Gastroesophageal sphincter (tissue), 3 donors: ENCODE data around the gene PKHD1.

ENCODE experiments used
- CTCF ChIP-seq, 4 experiments: fragments of 200-600 bp in 2 of 4; fragments of 450-650 bp in 2 of 4; sonication (generic) in 1 of 4; IDR thresholded peaks; one replicate each; pipeline ENCODE4 v1.5.1; 2017 to 2019; ENCODE audit warnings: antibody characterized with exemption in 4 of 4, mild to moderate bottlenecking in 2 of 4, moderate library complexity in 2 of 4
- EP300 ChIP-seq: sonication (generic); formaldehyde crosslinking; IDR thresholded peaks from one replicate; pipeline ENCODE4 v1.6.1; 2017; ENCODE audit warnings: antibody characterized with exemption, mild to moderate bottlenecking
- POLR2A ChIP-seq, 2 donors: fragments of 450-650 bp; IDR thresholded peaks; one replicate each; pipeline ENCODE4 v1.6.1; 2017; ENCODE audit warnings: antibody characterized with exemption in 2 of 2, mild to moderate bottlenecking in 2 of 2, moderate library complexity in 1 of 2
- POLR2AphosphoS5 ChIP-seq: sonication (generic); formaldehyde crosslinking; IDR thresholded peaks from one replicate; pipeline ENCODE4 v1.6.1; 2017; ENCODE audit warnings: antibody characterized with exemption

GRCh38 chr6:51901766-51902764 lies 185.3 kb downstream of the PKHD1 start:
- TF ChIP-seq CTCF (IDR thresholded peaks at IDR 0.05) (no peak), POLR2A (IDR thresholded peaks at IDR 0.05) (no peak), EP300 (no peak), POLR2AphosphoS5 (no peak)
